CD4-positive, CD25-positive, alpha-beta regulatory T cell (primary cell): ENCODE measurements around the gene LRRFIP1. TPM values are rescaled to one million over a fixed set of nuclear protein-coding genes. Genes with fewer than 3 reads are reported as not detected.
A peak's percentile ranks its signal among the peaks of the same experiment; 100 is the strongest.

Experiments
- ATAC-seq, 2 donors: fragments of 150-1000 bp; cut with Tn5 transposase; one replicate each; pipeline ENCODE4 v1.10.0; 2021; ENCODE audit warnings: low read depth in 2 of 2, moderate number of reproducible peaks in 2 of 2, moderate library complexity in 1 of 2
- DNase-seq, 3 donors: peaks; one replicate each; pipeline versions ENCODE4 v3.0.0 to v3.0.0-alpha.2; 2012 to 2022; ENCODE audit warnings: mixed read lengths in 1 of 3
- H3K27ac ChIP-seq: one replicate; pipeline ENCODE4 v1.7.0; 2013; ENCODE audit warnings: mild to moderate bottlenecking, low read length; ENCODE audit not compliant: insufficient read depth, poor library complexity, severe bottlenecking
- H3K27me3 ChIP-seq: one replicate; pipeline ENCODE4 v1.7.0; 2013; ENCODE audit warnings: low read length; ENCODE audit not compliant: control insufficient read depth, insufficient read depth
- H3K36me3 ChIP-seq: one replicate; pipeline ENCODE4 v1.7.0; 2013; ENCODE audit warnings: mild to moderate bottlenecking, low read length, moderate library complexity; ENCODE audit not compliant: control insufficient read depth, insufficient read depth
- H3K4me1 ChIP-seq: 2 replicates; pipeline ENCODE4 v1.7.0; 2013; ENCODE audit warnings: mild to moderate bottlenecking, low read length; ENCODE audit not compliant: insufficient read depth, control insufficient read depth, poor library complexity, severe bottlenecking
- H3K4me3 ChIP-seq: one replicate; pipeline ENCODE4 v1.7.0; 2013; ENCODE audit warnings: low read depth, mild to moderate bottlenecking, low read length, moderate library complexity
- H3K9me3 ChIP-seq, 2 experiments: 1 replicate in 1 of 2; 2 replicates in 1 of 2; pipeline ENCODE4 v1.7.0; 2013; ENCODE audit warnings: low read length in 2 of 2, mild to moderate bottlenecking in 1 of 2, moderate library complexity in 1 of 2; ENCODE audit not compliant: control insufficient read depth in 2 of 2
- H3K27ac Mint-ChIP-seq, 3 donors: one replicate each; pipeline ENCODE4 v1.8.0; 2020 to 2022; ENCODE audit warnings: mild to moderate bottlenecking in 3 of 3, mixed read lengths in 3 of 3, moderate library complexity in 2 of 3
- H3K27me3 Mint-ChIP-seq: one replicate; pipeline ENCODE4 v1.8.0; 2022; ENCODE audit warnings: mild to moderate bottlenecking, mixed read lengths
- H3K36me3 Mint-ChIP-seq: one replicate; pipeline ENCODE4 v1.8.0; 2020; ENCODE audit warnings: mixed read lengths
- H3K4me1 Mint-ChIP-seq, 4 donors: one replicate each; pipeline ENCODE4 v1.8.0; 2020 to 2022; ENCODE audit warnings: mixed read lengths in 4 of 4, mild to moderate bottlenecking in 1 of 4
- H3K4me3 Mint-ChIP-seq, 4 donors: one replicate each; pipeline ENCODE4 v1.8.0; 2020 to 2022; ENCODE audit warnings: mild to moderate bottlenecking in 4 of 4, mixed read lengths in 4 of 4, moderate library complexity in 3 of 4
- H3K9me3 Mint-ChIP-seq, 7 donors: one replicate each; pipeline ENCODE4 v1.8.0; 2020 to 2022; ENCODE audit warnings: mixed read lengths in 7 of 7, mild to moderate bottlenecking in 3 of 7, moderate library complexity in 2 of 7
- polyA plus RNA-seq, 4 donors: library from polyadenylated mRNA; unstranded; fragments of 300-500 nt; fragmentation: Illumina TruSeq; gene quantifications; one replicate each; pipeline ENCODE4 v1.2.3, GENCODE V29; 2021
- total RNA-seq: library from RNA; stranded (reverse); gene quantifications from one replicate; pipeline ENCODE4 v1.2.3, GENCODE V29; 2022

The LRRFIP1 gene
- total and polyA plus RNA-seq, 5 donors from 2014 or later: 69.4 to 183 (median 80.3) TPM

DNA sequence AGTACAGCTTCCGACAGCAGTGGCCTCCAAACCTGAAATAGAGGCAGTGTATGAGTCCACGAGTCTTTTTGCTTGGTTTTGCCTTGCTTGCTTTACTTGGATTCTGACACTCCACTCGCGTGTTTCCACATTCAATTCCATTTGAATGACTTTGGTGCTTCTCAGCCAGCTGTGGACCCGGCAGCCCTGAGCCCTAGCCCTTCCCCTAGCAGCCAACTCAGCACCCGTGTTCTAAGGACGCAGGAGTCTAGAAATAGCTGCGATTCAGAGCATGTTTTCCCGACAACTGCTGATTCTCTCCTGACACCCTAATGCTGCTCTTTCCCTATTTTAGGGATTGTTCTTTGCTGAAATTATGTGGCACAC, 20.6 kb downstream of the LRRFIP1 start:
- peaks cover 6% of the 10 kb centered on the region for H3K27me3 ChIP-seq
- no peak overlapping the region for H3K27ac Mint-ChIP-seq
- no peak overlapping the region for H3K4me3 ChIP-seq
- no peak for DNase-seq
- H3K4me3 Mint-ChIP-seq: no peak overlapping the region
- ATAC-seq: no peak
- no peaks in the 10 kb centered on the region for H3K4me1 ChIP-seq
- H3K36me3 Mint-ChIP-seq: peaks cover 4% of the 10 kb centered on the region
- peaks cover 0 to 6% of the 10 kb centered on the region in 2 experiments for H3K9me3 ChIP-seq
- H3K4me1 Mint-ChIP-seq: no peaks in the 10 kb centered on the region
- peaks cover 0 to 4% (median 0%) of the 10 kb centered on the region in 7 donors for H3K9me3 Mint-ChIP-seq
- no peaks in the 10 kb centered on the region for H3K36me3 ChIP-seq
- H3K27ac ChIP-seq: no peak overlapping the region
- peaks cover 15% of the 10 kb centered on the region for H3K27me3 Mint-ChIP-seq

GRCh38 chr2:237649541-237650454, 22.4 kb downstream of the LRRFIP1 start:
- H3K4me1 ChIP-seq: no peaks in the 10 kb centered on the region
- Mint-ChIP-seq H3K9me3 (peaks cover 0 to 6% (median 0%) of the 10 kb centered on the region in 7 donors), H3K36me3 (peaks cover 4% of the 10 kb centered on the region), H3K4me1 (peaks cover 0 to 6% (median 1%) of the 10 kb centered on the region in 4 donors), H3K27ac (no peak overlapping the region), H3K4me3 (no peak overlapping the region), H3K27me3 (peaks cover 27% of the 10 kb centered on the region)
- peaks cover 6% of the 10 kb centered on the region for H3K27me3 ChIP-seq
- H3K36me3 ChIP-seq: no peaks in the 10 kb centered on the region
- DNase-seq (no peak), ATAC-seq (no peak)
- H3K27ac ChIP-seq: no peak overlapping the region
- H3K4me3 ChIP-seq: no peak overlapping the region
- H3K9me3 ChIP-seq: peaks cover 0 to 6% of the 10 kb centered on the region in 2 experiments

DNA sequence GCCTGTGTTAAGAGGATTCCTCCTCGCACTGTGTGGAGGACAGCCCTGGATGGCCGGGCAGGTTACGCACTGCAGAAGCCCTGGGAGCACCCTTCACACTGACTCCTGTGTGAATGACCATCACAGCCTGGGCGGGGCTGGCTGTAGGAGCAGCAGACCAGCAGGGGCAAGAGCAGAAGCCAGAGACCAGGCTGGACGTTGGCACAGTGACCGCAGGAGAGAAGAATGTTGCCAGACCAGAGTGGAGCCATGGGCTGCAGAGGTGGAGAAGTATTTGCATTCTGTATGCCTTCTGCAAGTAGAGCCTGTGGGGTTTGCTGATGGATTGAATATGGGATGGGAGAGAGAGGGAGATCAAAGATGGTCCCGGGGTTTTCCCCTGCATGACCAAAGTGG, 23.1 kb downstream of the LRRFIP1 start:
- Histone ChIP-seq H3K36me3 (no peaks in the 10 kb centered on the region), H3K4me1 (no peaks in the 10 kb centered on the region), H3K27me3 (peaks cover 6% of the 10 kb centered on the region), H3K4me3 (no peak overlapping the region), H3K9me3 (peaks cover 0 to 6% of the 10 kb centered on the region in 2 experiments), H3K27ac (no peak overlapping the region)
- peaks cover 0 to 6% (median 0%) of the 10 kb centered on the region in 7 donors for H3K9me3 Mint-ChIP-seq
- no peak overlapping the region for H3K4me3 Mint-ChIP-seq
- H3K4me1 Mint-ChIP-seq: peaks cover 0 to 9% (median 3%) of the 10 kb centered on the region in 4 donors
- ATAC-seq (no peak), DNase-seq (no peak)
- peak overlapping the region in 1 of 3 donors; percentile 38 for H3K27ac Mint-ChIP-seq
- peaks cover 4% of the 10 kb centered on the region for H3K36me3 Mint-ChIP-seq
- peaks cover 27% of the 10 kb centered on the region for H3K27me3 Mint-ChIP-seq

GRCh38 chr2:237651761-237652160, 24.4 kb downstream of the LRRFIP1 start:
- Histone ChIP-seq H3K4me3 (no peak overlapping the region), H3K4me1 (no peaks in the 10 kb centered on the region), H3K36me3 (no peaks in the 10 kb centered on the region), H3K9me3 (peaks cover 0 to 6% of the 10 kb centered on the region in 2 experiments), H3K27me3 (peaks cover 6% of the 10 kb centered on the region), H3K27ac (no peak overlapping the region)
- H3K4me3 Mint-ChIP-seq: no peak overlapping the region
- H3K9me3 Mint-ChIP-seq: peaks cover 0 to 6% (median 0%) of the 10 kb centered on the region in 7 donors
- H3K27me3 Mint-ChIP-seq: peaks cover 38% of the 10 kb centered on the region
- ATAC-seq (no peak), DNase-seq (no peak)
- H3K4me1 Mint-ChIP-seq: peaks cover 0 to 11% (median 5%) of the 10 kb centered on the region in 4 donors
- H3K27ac Mint-ChIP-seq: no peak overlapping the region
- peaks cover 4% of the 10 kb centered on the region for H3K36me3 Mint-ChIP-seq

GRCh38 chr2:237652181-237652580, 24.8 kb downstream of the LRRFIP1 start:
- Mint-ChIP-seq H3K36me3 (peaks cover 7% of the 10 kb centered on the region), H3K9me3 (peaks cover 0 to 3% (median under 1%) of the 10 kb centered on the region in 7 donors), H3K27me3 (peaks cover 42% of the 10 kb centered on the region), H3K27ac (no peak overlapping the region), H3K4me3 (no peak overlapping the region), H3K4me1 (peaks cover 0 to 11% (median 5%) of the 10 kb centered on the region in 4 donors)
- Histone ChIP-seq H3K27me3 (peaks cover 10% of the 10 kb centered on the region), H3K36me3 (no peaks in the 10 kb centered on the region), H3K4me3 (no peak overlapping the region), H3K9me3 (peaks cover 0 to 6% of the 10 kb centered on the region in 2 experiments), H3K4me1 (no peaks in the 10 kb centered on the region), H3K27ac (no peak overlapping the region)
- DNase-seq (no peak), ATAC-seq (no peak)

GRCh38 chr2:237652854-237653253, 25.5 kb downstream of the LRRFIP1 start:
- ATAC-seq (no peak), DNase-seq (no peak)
- Mint-ChIP-seq H3K9me3 (peaks cover 0 to 3% (median 1%) of the 10 kb centered on the region in 7 donors), H3K4me3 (peak overlapping the region in 1 of 4 donors; percentile 52), H3K27ac (no peak overlapping the region), H3K4me1 (peaks cover 0 to 11% (median 5%) of the 10 kb centered on the region in 4 donors), H3K36me3 (peaks cover 7% of the 10 kb centered on the region), H3K27me3 (peaks cover 44% of the 10 kb centered on the region)
- H3K9me3 ChIP-seq: peaks cover 0 to 6% of the 10 kb centered on the region in 2 experiments
- no peaks in the 10 kb centered on the region for H3K4me1 ChIP-seq
- H3K36me3 ChIP-seq: no peaks in the 10 kb centered on the region
- no peak overlapping the region for H3K4me3 ChIP-seq
- no peak overlapping the region for H3K27ac ChIP-seq
- peaks cover 8% of the 10 kb centered on the region for H3K27me3 ChIP-seq

- peaks cover 0 to 3% (median 1%) of the 10 kb centered on the region in 7 donors for H3K9me3 Mint-ChIP-seq
- H3K27ac Mint-ChIP-seq: peak overlapping the region in 1 of 3 donors; percentile 6
- Histone ChIP-seq H3K36me3 (no peaks in the 10 kb centered on the region), H3K27ac (no peak overlapping the region), H3K4me1 (no peaks in the 10 kb centered on the region), H3K9me3 (peaks cover 0 to 6% of the 10 kb centered on the region in 2 experiments), H3K27me3 (peaks cover 12% of the 10 kb centered on the region), H3K4me3 (no peak overlapping the region)
- H3K4me1 Mint-ChIP-seq: peaks cover 0 to 11% (median 5%) of the 10 kb centered on the region in 4 donors
- H3K36me3 Mint-ChIP-seq: peaks cover 7% of the 10 kb centered on the region
- no peak for ATAC-seq
- H3K27me3 Mint-ChIP-seq: peaks cover 51% of the 10 kb centered on the region
- H3K4me3 Mint-ChIP-seq: no peak overlapping the region
- DNase-seq: no peak
Observed at GRCh38 chr2:237653776-237654558, 26.6 kb downstream of the LRRFIP1 start.
